Measurements from ENCODE around the gene PROKR1.

DNA sequence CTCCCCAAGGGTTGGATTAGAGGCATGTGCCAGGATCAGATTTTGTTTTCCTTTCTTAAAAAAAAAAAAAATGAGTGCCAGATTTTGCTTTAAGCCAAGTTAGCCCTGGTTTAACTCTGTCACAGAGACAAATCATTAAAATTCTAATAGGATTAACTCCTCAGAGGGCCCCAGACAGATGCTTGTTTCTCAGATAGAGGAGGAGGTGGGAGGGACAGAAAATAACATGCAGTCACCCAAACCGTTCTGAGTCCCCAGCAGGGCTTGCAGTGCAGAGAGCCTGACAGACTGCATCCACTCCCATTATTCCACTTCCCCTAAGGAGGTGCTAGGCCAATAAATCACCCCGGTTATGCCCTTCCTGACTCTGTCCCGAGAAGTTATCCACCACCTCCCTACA lies 6.3 kb upstream of the PROKR1 start:
- TF ChIP-seq ZNF274 (IDR thresholded peaks at IDR 0.05; ENCODE audit: low read depth, low read length): no peak
- TF ChIP-seq YY1 (IDR thresholded peaks at IDR 0.05; ENCODE audit: insufficient read depth, insufficient read length): no peak
- TF ChIP-seq SUZ12 (IDR thresholded peaks at IDR 0.05; ENCODE audit: extremely low read depth, insufficient read depth, insufficient read length): no peak

Measured in NT2/D1 (cell line).